HG02588 (cell line): ENCODE data around the gene MAS1.

Experiments
- ATAC-seq: cut with Tn5 transposase; IDR thresholded peaks from one replicate; pipeline ENCODE4 v1.9.1; 2021; ENCODE audit warnings: mild to moderate bottlenecking, moderate library complexity; ENCODE audit not compliant: unreplicated experiment

MAS1 gene

GRCh38 chr6:159879856-159880255, 10.9 kb upstream of the MAS1 start:
- no peak for ATAC-seq

GRCh38 chr6:159880412-159880975, 10.3 kb upstream of the MAS1 start:
- no peak for ATAC-seq

GRCh38 chr6:159884720-159885119, 6.1 kb upstream of the MAS1 start:
- ATAC-seq, result no peak

- ATAC-seq, result no peak
Observed at GRCh38 chr6:159886270-159886669, 4.5 kb upstream of the MAS1 start.

- no peak for ATAC-seq
Observed at GRCh38 chr6:159887146-159887545, 3.6 kb upstream of the MAS1 start.

GRCh38 chr6:159887761-159888160, 3.0 kb upstream of the MAS1 start:
- ATAC-seq, result no peak

GRCh38 chr6:159890201-159890600, 587 bp upstream of the MAS1 start:
- ATAC-seq, result no peak

GRCh38 chr6:159892053-159892452, 1.3 kb downstream of the MAS1 start:
- ATAC-seq, result no peak

GRCh38 chr6:159893064-159893463, 2.3 kb downstream of the MAS1 start:
- no peak for ATAC-seq

- ATAC-seq, result no peak
Observed at GRCh38 chr6:159894991-159895390, 4.2 kb downstream of the MAS1 start.

GRCh38 chr6:159897603-159898002, 6.8 kb downstream of the MAS1 start:
- no peak for ATAC-seq

GRCh38 chr6:159898519-159898918, 7.7 kb downstream of the MAS1 start:
- ATAC-seq, result no peak

GRCh38 chr6:159899994-159900745, 9.4 kb downstream of the MAS1 start:
- no peak for ATAC-seq

GRCh38 chr6:159902620-159903019, 11.8 kb downstream of the MAS1 start:
- ATAC-seq, result no peak

GRCh38 chr6:159904497-159904911, 13.7 kb downstream of the MAS1 start:
- no peak for ATAC-seq

- no peak for ATAC-seq
Observed at GRCh38 chr6:159906400-159906799, 15.6 kb downstream of the MAS1 start.

- no peak for ATAC-seq
Observed at GRCh38 chr6:159908535-159908934, 17.7 kb downstream of the MAS1 start.

GRCh38 chr6:159908979-159909378, 18.2 kb downstream of the MAS1 start:
- no peak for ATAC-seq

- ATAC-seq, result no peak
Observed at GRCh38 chr6:159910342-159910741, 19.6 kb downstream of the MAS1 start.

- ATAC-seq, result no peak
Observed at GRCh38 chr6:159913375-159913774, 22.6 kb downstream of the MAS1 start.

GRCh38 chr6:159913862-159914564, 23.2 kb downstream of the MAS1 start:
- no peak for ATAC-seq

GRCh38 chr6:159914565-159914923, 23.8 kb downstream of the MAS1 start:
- ATAC-seq, result no peak
